Measurements from ENCODE around the gene CD80.
"Not testable (repeated sequence)": the region's sequence is repeated elsewhere in the genome, so short reads cannot be mapped to it uniquely, and the experiment has no call there.

Gene CD80

GRCh38 chr3:119570229-119570628 is 10.8 kb upstream of the CD80 start:
- Histone ChIP-seq H3K27ac (no peak overlapping the region), H3K27me3 (replicated peaks) (no peaks in the 10 kb centered on the region), H3K36me3 (replicated peaks) (no peaks in the 10 kb centered on the region), H3K4me3 (ENCODE audit: low read depth, low read length) (no peak overlapping the region)
- in situ Hi-C loops (cut with HindIII; ENCODE audit: low pct_ligation_motif_present, low sequenced_read_pairs): no loop called here
- TF ChIP-seq CTCF (IDR thresholded peaks at IDR 0.05; ENCODE audit: low read depth, low read length, missing control alignments): no peak
- no peak for DNase-seq

- Histone ChIP-seq H3K36me3 (replicated peaks) (no peaks in the 10 kb centered on the region), H3K27me3 (replicated peaks) (no peaks in the 10 kb centered on the region), H3K27ac (no peak overlapping the region), H3K4me3 (ENCODE audit: low read depth, low read length) (no peak overlapping the region)
- no peak for DNase-seq
- no peak for TF ChIP-seq CTCF (IDR thresholded peaks at IDR 0.05; ENCODE audit: low read depth, low read length, missing control alignments)
- in situ Hi-C loops (cut with HindIII; ENCODE audit: low pct_ligation_motif_present, low sequenced_read_pairs): no loop called here
Measured at GRCh38 chr3:119569156-119569555, 9.7 kb upstream of the CD80 start.

GRCh38 chr3:119563334-119563733 is 3.9 kb upstream of the CD80 start:
- DNase-seq; H3K27me3 ChIP-seq (replicated peaks); H3K36me3 ChIP-seq (replicated peaks); H3K27ac ChIP-seq; in situ Hi-C loops (cut with HindIII; ENCODE audit: low pct_ligation_motif_present, low sequenced_read_pairs); H3K4me3 ChIP-seq (ENCODE audit: low read depth, low read length): not testable (repeated sequence)

GRCh38 chr3:119562307-119562961 is 3.0 kb upstream of the CD80 start:
- in situ Hi-C loops (cut with HindIII; ENCODE audit: low pct_ligation_motif_present, low sequenced_read_pairs): no loop called here
- H3K27ac ChIP-seq: no peak overlapping the region

GRCh38 chr3:119560160-119560559 is 746 bp upstream of the CD80 start:
- TF ChIP-seq CTCF (IDR thresholded peaks at IDR 0.05; ENCODE audit: low read depth, low read length, missing control alignments): no peak
- in situ Hi-C loops (cut with HindIII; ENCODE audit: low pct_ligation_motif_present, low sequenced_read_pairs): no loop called here
- no peak overlapping the region for H3K27ac ChIP-seq

More at GRCh38 chr3:119562307-119562961, 3.0 kb upstream of the CD80 start:
- Histone ChIP-seq H3K36me3 (replicated peaks) (no peaks in the 10 kb centered on the region), H3K4me3 (ENCODE audit: low read depth, low read length) (no peak overlapping the region), H3K27me3 (replicated peaks) (no peaks in the 10 kb centered on the region)
- TF ChIP-seq CTCF (IDR thresholded peaks at IDR 0.05; ENCODE audit: low read depth, low read length, missing control alignments): no peak
- DNase-seq: no peak

GRCh38 chr3:119558626-119559317 is 642 bp downstream of the CD80 start:
- no peak overlapping the region for H3K4me3 ChIP-seq (ENCODE audit: low read depth, low read length)
- DNase-seq: no peak
- in situ Hi-C loops (cut with HindIII; ENCODE audit: low pct_ligation_motif_present, low sequenced_read_pairs): no loop called here
- no peaks in the 10 kb centered on the region for H3K27me3 ChIP-seq (replicated peaks)
- no peaks in the 10 kb centered on the region for H3K36me3 ChIP-seq (replicated peaks)
- no peak overlapping the region for H3K27ac ChIP-seq
- no peak for TF ChIP-seq CTCF (IDR thresholded peaks at IDR 0.05; ENCODE audit: low read depth, low read length, missing control alignments)

More at GRCh38 chr3:119560160-119560559, 746 bp upstream of the CD80 start:
- DNase-seq: no peak
- Histone ChIP-seq H3K36me3 (replicated peaks) (no peaks in the 10 kb centered on the region), H3K27me3 (replicated peaks) (no peaks in the 10 kb centered on the region), H3K4me3 (ENCODE audit: low read depth, low read length) (no peak overlapping the region)

Data from brain microvascular endothelial cell (primary cell).